ENCODE measurements around the gene TANK.
A peak's percentile ranks its signal among the peaks of the same experiment; 100 is the strongest.

Gene TANK

DNA sequence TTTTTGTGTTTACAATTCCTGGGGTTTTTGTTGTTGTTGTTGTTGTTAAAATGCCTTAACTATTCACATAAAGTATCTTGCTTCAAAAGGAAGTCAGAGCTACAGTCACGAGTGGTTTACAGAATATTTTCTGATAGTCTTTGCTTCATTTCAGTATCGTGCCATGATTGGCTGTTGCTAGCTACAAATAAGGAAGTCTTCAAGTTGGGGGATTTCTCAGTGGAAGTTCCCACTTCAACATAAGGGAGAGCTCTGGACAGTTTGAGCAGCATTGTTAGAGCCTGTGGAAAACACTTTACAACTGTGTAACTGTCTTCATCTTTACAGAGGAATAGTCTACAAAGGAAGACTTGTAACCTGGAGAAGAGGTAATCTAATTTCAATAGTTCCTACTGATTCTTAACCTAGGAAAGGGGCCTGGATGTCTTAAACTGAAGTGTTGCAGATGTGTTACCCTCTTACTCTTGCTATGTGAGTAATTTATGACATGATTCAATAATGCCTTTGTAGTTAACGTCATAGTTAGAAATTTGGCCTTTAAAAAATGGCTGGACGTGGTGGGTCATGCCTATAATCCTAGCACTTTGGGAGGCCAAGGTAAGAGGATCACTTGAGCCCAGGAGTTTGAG, 23.4 kb upstream of the TANK start:
- peak overlapping the region; percentile 63; the same call in 1 of the 2 replicates for H3K27ac ChIP-seq
- H3K9ac ChIP-seq (ENCODE audit: insufficient read length): no peak overlapping the region
- H3K36me3 ChIP-seq (ENCODE audit: insufficient read depth, low read length): no peaks in the 10 kb centered on the region
- H3K9me3 ChIP-seq (ENCODE audit: low read depth, low read length): no peaks in the 10 kb centered on the region
- TF ChIP-seq POLR2AphosphoS5 (IDR thresholded peaks at IDR 0.05; ENCODE audit: borderline replicate concordance, low read depth, low read length): no peak
- no peak for TF ChIP-seq EZH2 (IDR thresholded peaks at IDR 0.05)
- TF ChIP-seq FOXP2 (optimal IDR thresholded peaks at IDR 0.05; ENCODE audit: control extremely low read depth, extremely low read length, insufficient read depth): no peak
- no peak for DNase-seq (ENCODE audit: low read depth, low spot score)
- H3K4me3 ChIP-seq: no peak overlapping the region; the same call in 1 of the 2 replicates

DNA sequence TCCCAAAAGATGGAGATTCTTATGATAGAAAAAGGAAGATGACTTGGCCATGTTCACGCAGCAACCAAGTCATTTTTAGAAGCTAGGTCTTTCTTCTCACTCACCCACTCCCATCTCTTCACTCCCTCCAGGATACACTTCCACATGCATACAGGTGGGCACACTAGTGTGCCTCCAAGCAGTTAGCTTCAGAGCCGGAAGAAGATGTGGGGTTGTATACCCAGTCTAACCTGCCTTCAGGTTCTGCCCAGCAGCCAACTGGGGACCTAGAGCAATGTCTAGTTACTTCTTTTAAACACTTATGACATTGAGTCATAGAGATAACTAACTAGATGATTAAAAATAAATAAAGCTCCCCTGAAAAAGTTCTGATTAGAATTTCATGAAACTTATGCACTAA, 21.8 kb upstream of the TANK start:
- Histone ChIP-seq H3K9ac (ENCODE audit: insufficient read length) (no peak overlapping the region), H3K9me3 (ENCODE audit: low read depth, low read length) (no peaks in the 10 kb centered on the region), H3K4me3 (no peak overlapping the region), H3K27ac (no peak overlapping the region), H3K36me3 (ENCODE audit: insufficient read depth, low read length) (no peaks in the 10 kb centered on the region)
- no peak for DNase-seq (ENCODE audit: low read depth, low spot score)
- no peak for TF ChIP-seq FOXP2 (optimal IDR thresholded peaks at IDR 0.05; ENCODE audit: control extremely low read depth, extremely low read length, insufficient read depth)

DNA sequence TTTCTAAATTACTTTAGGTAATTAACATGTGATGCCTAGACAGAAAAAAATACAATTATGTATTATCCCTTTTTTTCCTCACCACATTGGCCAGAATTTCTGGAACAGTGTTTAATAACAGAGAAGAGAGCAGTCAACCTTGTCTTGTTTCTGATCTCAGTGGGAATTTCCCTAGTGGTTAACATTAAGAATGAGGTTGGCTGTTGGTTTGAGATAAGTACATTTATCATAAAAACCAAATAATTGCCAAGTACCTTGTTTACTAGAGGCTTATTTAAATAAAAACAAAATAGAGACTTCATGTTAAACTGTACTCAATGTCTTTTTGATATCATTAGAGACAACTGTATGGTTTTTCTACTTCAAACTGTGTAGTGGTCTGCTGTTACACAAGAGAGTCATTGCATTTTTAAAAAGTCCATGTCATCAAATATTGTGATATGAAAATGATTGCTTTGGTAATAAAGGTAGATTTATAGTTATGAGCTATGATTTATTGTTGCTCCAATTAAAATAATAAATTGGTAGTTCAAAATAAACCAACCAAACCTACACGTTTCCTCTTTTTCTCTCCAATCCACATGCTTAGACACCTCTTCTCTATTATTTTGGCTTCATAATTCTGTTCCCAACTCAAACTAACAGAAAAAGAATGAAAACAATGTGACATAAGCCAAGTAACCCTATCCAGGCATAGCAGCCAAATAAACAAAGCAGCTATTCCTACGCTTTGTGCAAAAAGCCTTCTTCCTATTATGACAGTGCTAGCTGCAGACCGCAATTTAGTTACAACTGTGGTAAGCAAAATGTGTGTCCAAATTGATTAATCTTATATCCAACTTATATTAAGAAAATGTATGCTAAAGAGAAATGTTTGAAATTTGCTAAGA, 20.9 kb upstream of the TANK start:
- DNase-seq (ENCODE audit: low read depth, low spot score): no peak
- Histone ChIP-seq H3K4me3 (no peak overlapping the region), H3K36me3 (ENCODE audit: insufficient read depth, low read length) (no peaks in the 10 kb centered on the region)

DNA sequence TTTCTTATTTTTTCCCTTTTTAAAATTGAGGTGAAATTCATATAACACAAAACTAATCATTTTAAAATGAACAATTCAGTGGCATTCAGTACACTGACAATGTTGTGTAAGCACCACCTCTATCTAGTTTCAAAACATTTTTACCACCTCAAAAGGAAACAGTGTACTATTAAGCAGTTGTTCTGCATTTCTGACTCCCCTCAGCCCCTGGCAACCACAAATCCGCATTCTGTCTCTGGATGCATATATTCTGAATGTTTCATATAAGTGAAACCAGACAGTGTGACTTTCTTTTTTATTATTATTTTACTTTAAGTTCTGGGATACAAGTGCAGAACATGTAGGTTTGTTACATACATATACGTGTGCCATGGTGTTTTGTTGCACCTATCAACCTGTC, 19.2 kb upstream of the TANK start:
- Histone ChIP-seq H3K4me3 (no peak overlapping the region), H3K36me3 (ENCODE audit: insufficient read depth, low read length) (no peaks in the 10 kb centered on the region), H3K27ac (no peak overlapping the region), H3K9ac (ENCODE audit: insufficient read length) (no peak overlapping the region), H3K9me3 (ENCODE audit: low read depth, low read length) (no peaks in the 10 kb centered on the region)
- TF ChIP-seq POLR2AphosphoS5 (IDR thresholded peaks at IDR 0.05; ENCODE audit: borderline replicate concordance, low read depth, low read length) (no peak), FOXP2 (optimal IDR thresholded peaks at IDR 0.05; ENCODE audit: control extremely low read depth, extremely low read length, insufficient read depth) (no peak), EZH2 (IDR thresholded peaks at IDR 0.05) (no peak)
- no peak for DNase-seq (ENCODE audit: low read depth, low spot score)

More for the DNA sequence above, 20.9 kb upstream of the TANK start:
- Histone ChIP-seq H3K9ac (ENCODE audit: insufficient read length) (no peak overlapping the region), H3K27ac (no peak overlapping the region), H3K9me3 (ENCODE audit: low read depth, low read length) (no peaks in the 10 kb centered on the region)
- TF ChIP-seq FOXP2 (optimal IDR thresholded peaks at IDR 0.05; ENCODE audit: control extremely low read depth, extremely low read length, insufficient read depth): no peak
- TF ChIP-seq POLR2AphosphoS5 (IDR thresholded peaks at IDR 0.05; ENCODE audit: borderline replicate concordance, low read depth, low read length): no peak
- TF ChIP-seq EZH2 (IDR thresholded peaks at IDR 0.05): no peak

DNA sequence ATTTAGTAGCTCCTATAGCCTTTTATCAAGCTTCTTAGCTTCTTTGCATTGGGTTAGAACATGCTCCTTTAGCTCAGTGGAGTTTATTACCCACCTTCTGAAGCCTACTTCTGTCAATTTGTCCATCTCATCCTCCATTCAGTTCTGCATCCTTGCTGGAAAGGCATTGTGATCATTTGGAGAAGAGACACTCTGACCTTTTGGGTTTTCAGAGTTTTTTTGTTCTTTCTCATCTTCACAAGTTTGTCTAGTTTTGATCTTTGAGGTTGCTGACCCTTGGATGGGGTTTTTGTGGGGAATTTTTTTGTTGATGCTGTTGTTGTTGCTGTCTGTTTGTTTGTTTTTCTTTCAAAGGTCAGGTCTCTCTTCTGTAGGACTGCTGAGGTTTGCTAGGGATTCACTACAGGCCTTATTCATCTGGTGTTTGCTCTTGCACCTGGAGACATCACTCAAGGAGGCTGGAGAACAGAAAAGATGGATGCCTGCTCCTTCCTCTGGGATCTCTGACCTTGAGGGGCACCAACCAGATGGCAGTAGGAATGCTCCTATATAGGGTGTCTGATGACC, 13.9 kb upstream of the TANK start:
- DNase-seq (ENCODE audit: low read depth, low spot score): no peak
- TF ChIP-seq POLR2AphosphoS5 (IDR thresholded peaks at IDR 0.05; ENCODE audit: borderline replicate concordance, low read depth, low read length): no peak
- TF ChIP-seq FOXP2 (optimal IDR thresholded peaks at IDR 0.05; ENCODE audit: control extremely low read depth, extremely low read length, insufficient read depth): no peak
- no peak for TF ChIP-seq EZH2 (IDR thresholded peaks at IDR 0.05)
- no peak overlapping the region for H3K4me3 ChIP-seq
- H3K9ac ChIP-seq (ENCODE audit: insufficient read length): no peak overlapping the region
- no peak overlapping the region for H3K27ac ChIP-seq
- peaks cover 8% of the 10 kb centered on the region for H3K9me3 ChIP-seq (ENCODE audit: low read depth, low read length)
- no peaks in the 10 kb centered on the region for H3K36me3 ChIP-seq (ENCODE audit: insufficient read depth, low read length)

DNA sequence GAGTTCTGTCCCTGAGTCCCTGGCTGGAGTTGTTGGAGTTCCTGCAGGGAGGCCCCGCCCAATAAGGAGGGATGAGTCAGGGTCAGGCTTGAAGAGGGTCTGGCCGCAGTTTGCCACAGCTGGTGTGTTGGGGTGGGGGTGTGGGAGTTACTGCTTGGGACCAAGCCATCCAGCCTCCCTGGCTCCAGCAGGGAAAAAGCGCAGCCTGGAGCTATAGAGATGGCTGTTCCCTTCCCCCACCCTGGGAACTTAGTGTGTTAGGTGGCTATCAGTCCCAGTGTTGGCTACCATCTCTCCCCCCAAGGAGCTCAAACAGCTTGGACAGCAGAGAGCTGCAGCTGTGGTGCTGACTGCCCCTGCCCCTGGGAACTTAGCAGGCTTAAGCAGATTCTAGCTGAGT, 13.2 kb upstream of the TANK start:
- Histone ChIP-seq H3K4me3 (no peak overlapping the region), H3K9me3 (ENCODE audit: low read depth, low read length) (peaks cover 15% of the 10 kb centered on the region), H3K9ac (ENCODE audit: insufficient read length) (no peak overlapping the region), H3K27ac (no peak overlapping the region), H3K36me3 (ENCODE audit: insufficient read depth, low read length) (no peaks in the 10 kb centered on the region)
- no peak for DNase-seq (ENCODE audit: low read depth, low spot score)
- no peak for TF ChIP-seq EZH2 (IDR thresholded peaks at IDR 0.05)
- no peak for TF ChIP-seq FOXP2 (optimal IDR thresholded peaks at IDR 0.05; ENCODE audit: control extremely low read depth, extremely low read length, insufficient read depth)
- no peak for TF ChIP-seq POLR2AphosphoS5 (IDR thresholded peaks at IDR 0.05; ENCODE audit: borderline replicate concordance, low read depth, low read length)

DNA sequence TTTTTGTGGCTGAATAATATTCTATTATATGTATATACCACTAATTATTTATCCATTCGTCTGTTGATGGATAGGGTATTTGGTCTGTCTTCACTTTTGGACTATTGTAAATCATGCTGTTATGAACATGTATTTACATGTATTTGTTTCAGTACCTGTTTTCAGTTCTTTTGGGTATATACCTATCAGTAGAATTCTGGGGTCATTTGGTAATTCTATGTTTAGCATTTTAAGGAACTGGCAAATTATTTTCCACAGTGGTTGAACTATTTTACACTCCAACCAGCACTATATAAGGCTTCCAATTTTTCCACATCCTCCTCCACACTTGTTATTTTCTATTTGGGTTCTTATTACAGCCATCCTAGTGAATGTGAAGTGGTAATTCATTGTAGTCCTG, 12.4 kb upstream of the TANK start:
- Histone ChIP-seq H3K27ac (no peak overlapping the region), H3K36me3 (ENCODE audit: insufficient read depth, low read length) (no peaks in the 10 kb centered on the region), H3K4me3 (no peak overlapping the region), H3K9me3 (ENCODE audit: low read depth, low read length) (peaks cover 22% of the 10 kb centered on the region), H3K9ac (ENCODE audit: insufficient read length) (no peak overlapping the region)
- TF ChIP-seq FOXP2 (optimal IDR thresholded peaks at IDR 0.05; ENCODE audit: control extremely low read depth, extremely low read length, insufficient read depth) (no peak), POLR2AphosphoS5 (IDR thresholded peaks at IDR 0.05; ENCODE audit: borderline replicate concordance, low read depth, low read length) (no peak), EZH2 (IDR thresholded peaks at IDR 0.05) (no peak)
- no peak for DNase-seq (ENCODE audit: low read depth, low spot score)

DNA sequence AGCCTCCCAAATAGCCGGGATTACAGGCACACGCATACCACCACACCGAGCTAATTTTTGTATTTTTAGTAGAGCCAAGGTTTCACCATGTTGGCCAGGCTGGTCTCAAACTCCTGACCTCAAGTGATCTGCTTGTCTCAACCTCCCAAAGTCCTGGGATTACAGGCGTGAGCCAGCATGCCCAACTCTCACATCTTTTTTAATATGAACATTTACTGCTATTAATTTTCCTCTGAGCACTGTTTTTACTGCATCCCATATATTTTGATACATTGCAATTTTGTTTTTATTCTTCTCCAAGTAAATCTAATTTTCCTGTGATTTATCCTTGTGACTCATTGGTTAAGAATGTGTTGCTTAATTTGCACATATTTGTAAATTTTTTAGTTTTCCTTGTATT, 9.5 kb upstream of the TANK start:
- TF ChIP-seq EZH2 (IDR thresholded peaks at IDR 0.05) (no peak), POLR2AphosphoS5 (IDR thresholded peaks at IDR 0.05; ENCODE audit: borderline replicate concordance, low read depth, low read length) (no peak), FOXP2 (optimal IDR thresholded peaks at IDR 0.05; ENCODE audit: control extremely low read depth, extremely low read length, insufficient read depth) (no peak)
- DNase-seq (ENCODE audit: low read depth, low spot score): no peak
- H3K36me3 ChIP-seq (ENCODE audit: insufficient read depth, low read length): no peaks in the 10 kb centered on the region
- H3K9me3 ChIP-seq (ENCODE audit: low read depth, low read length): peaks cover 22% of the 10 kb centered on the region
- H3K9ac ChIP-seq (ENCODE audit: insufficient read length): no peak overlapping the region
- no peak overlapping the region for H3K27ac ChIP-seq
- H3K4me3 ChIP-seq: no peak overlapping the region

Data from SK-N-MC (cell line).